ENCODE measurements around the gene IFNL2. TPM values are rescaled to one million over a fixed set of nuclear protein-coding genes. Genes with fewer than 3 reads are reported as not detected.
"Not testable (repeated sequence)": the region's sequence is repeated elsewhere in the genome, so short reads cannot be mapped to it uniquely, and the experiment has no call there.

The IFNL2 gene
- total RNA-seq (not detected in 2 replicates), polyA plus RNA-seq (not detected in 2 replicates), polyA minus RNA-seq (ENCODE audit: low replicate concordance) (not detected in 2 replicates)
- polyA plus RNA-seq (2012): not detected in 2 replicates

DNA sequence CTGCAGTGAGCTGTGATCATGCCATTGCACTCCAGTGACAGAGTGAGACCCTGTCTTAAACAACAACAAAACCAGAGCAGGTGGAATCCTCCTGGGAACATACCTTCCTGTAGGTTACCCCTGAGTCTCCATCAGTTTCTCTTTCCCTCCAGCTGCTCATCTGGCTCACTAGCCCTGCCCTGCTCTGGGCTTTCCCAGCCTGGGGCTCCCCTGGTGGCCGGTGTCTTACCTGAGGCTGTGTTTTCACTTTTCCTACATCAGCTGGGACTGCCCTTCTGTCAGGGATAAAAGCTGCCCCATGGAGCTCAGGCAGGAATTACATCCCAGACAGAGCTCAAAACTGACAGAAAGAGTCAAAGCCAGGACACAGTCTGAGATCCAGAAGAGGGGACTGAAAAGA is at the start of gene IFNL2:
Gene IFNL2 (plus strand): TSS at position 312 of the 400 bp plus-strand sequence. CDS start 173 bp downstream, outside the sequence.
- H3K27me3 ChIP-seq (ENCODE audit: control insufficient read depth, insufficient read depth, low read length): peaks cover 30% of the 10 kb centered on the region
- H3K36me3 ChIP-seq (ENCODE audit: control insufficient read depth, insufficient read depth, low read length); H3K9me3 ChIP-seq (ENCODE audit: control insufficient read depth, insufficient read depth, low read depth, low read length); DNase-seq (ENCODE audit: low read depth in 2 of 2); H3K4me3 ChIP-seq (replicated peaks in 1 of 4; ENCODE audit: control extremely low read depth in 1 of 4, insufficient read depth in 1 of 4, low read depth in 3 of 4, low read length in 4 of 4); H3K79me2 ChIP-seq (ENCODE audit: control insufficient read depth, insufficient read depth, low read length); H3K9ac ChIP-seq (ENCODE audit: insufficient read depth, low read length); H2AFZ ChIP-seq (ENCODE audit: low read length); H3K4me1 ChIP-seq (ENCODE audit: control insufficient read depth, extremely low read depth, insufficient read depth, low read length); H3K27ac ChIP-seq (ENCODE audit: insufficient read depth, low read length); H4K20me1 ChIP-seq (ENCODE audit: control insufficient read depth, extremely low read depth, insufficient read depth, low read length); H3K4me2 ChIP-seq (ENCODE audit: extremely low read depth, insufficient read depth, low read length): not testable (repeated sequence)

GRCh38 chr19:39219108-39219507 is 49.1 kb upstream of the IFNL2 start:
- not testable (repeated sequence) for H3K9me3 ChIP-seq (ENCODE audit: control insufficient read depth, insufficient read depth, low read depth, low read length); H3K4me3 ChIP-seq (replicated peaks in 1 of 4; ENCODE audit: control extremely low read depth in 1 of 4, insufficient read depth in 1 of 4, low read depth in 3 of 4, low read length in 4 of 4); H3K27ac ChIP-seq (ENCODE audit: insufficient read depth, low read length); H3K27me3 ChIP-seq (ENCODE audit: control insufficient read depth, insufficient read depth, low read length); H2AFZ ChIP-seq (ENCODE audit: low read length); DNase-seq (ENCODE audit: low read depth in 2 of 2); H3K4me1 ChIP-seq (ENCODE audit: control insufficient read depth, extremely low read depth, insufficient read depth, low read length); H3K9ac ChIP-seq (ENCODE audit: insufficient read depth, low read length); H3K36me3 ChIP-seq (ENCODE audit: control insufficient read depth, insufficient read depth, low read length); H3K79me2 ChIP-seq (ENCODE audit: control insufficient read depth, insufficient read depth, low read length); H3K4me2 ChIP-seq (ENCODE audit: extremely low read depth, insufficient read depth, low read length); H4K20me1 ChIP-seq (ENCODE audit: control insufficient read depth, extremely low read depth, insufficient read depth, low read length)

DNA sequence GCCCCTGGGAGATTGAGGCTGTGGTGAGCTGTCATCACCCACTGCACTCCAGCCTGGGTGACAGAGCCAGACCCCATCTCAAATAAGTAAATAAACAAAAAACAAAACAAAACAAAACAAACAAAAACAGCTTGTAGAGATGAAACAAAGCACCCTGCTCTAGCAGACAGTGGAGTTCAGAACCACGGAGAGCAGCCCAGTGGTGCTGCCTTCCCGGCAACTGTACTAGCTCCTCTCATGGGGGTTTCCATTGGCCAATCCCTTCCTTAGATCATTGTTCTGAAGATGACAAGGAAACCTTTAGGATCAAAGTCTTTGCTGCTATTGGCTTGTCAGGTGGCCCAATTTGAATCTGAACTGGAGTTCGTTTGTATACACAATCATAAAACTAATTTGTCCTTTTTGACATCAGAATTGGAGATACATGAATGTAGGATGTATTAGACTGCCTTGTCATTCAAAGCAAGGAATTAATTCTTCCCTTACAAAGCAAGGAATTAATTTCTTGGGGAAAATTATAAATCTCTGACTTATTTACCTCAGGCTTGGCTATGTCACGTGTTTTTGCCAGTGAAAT is 44.4 kb upstream of the IFNL2 start:
- H2AFZ ChIP-seq (ENCODE audit: low read length): no peak overlapping the region
- no peak overlapping the region for H3K27ac ChIP-seq (ENCODE audit: insufficient read depth, low read length)
- H3K9ac ChIP-seq (ENCODE audit: insufficient read depth, low read length): no peak overlapping the region
- no peaks in the 10 kb centered on the region for H3K79me2 ChIP-seq (ENCODE audit: control insufficient read depth, insufficient read depth, low read length)
- no peak overlapping the region for H3K4me3 ChIP-seq (replicated peaks in 1 of 4; ENCODE audit: control extremely low read depth in 1 of 4, insufficient read depth in 1 of 4, low read depth in 3 of 4, low read length in 4 of 4)
- no peaks in the 10 kb centered on the region for H3K4me1 ChIP-seq (ENCODE audit: control insufficient read depth, extremely low read depth, insufficient read depth, low read length)
- H3K36me3 ChIP-seq (ENCODE audit: control insufficient read depth, insufficient read depth, low read length): no peaks in the 10 kb centered on the region
- no peaks in the 10 kb centered on the region for H3K9me3 ChIP-seq (ENCODE audit: control insufficient read depth, insufficient read depth, low read depth, low read length)
- H3K27me3 ChIP-seq (ENCODE audit: control insufficient read depth, insufficient read depth, low read length): peaks cover 2% of the 10 kb centered on the region
- no peak for TF ChIP-seq EZH2 (IDR thresholded peaks at IDR 0.05; ENCODE audit: low read length, missing control alignments)
- TF ChIP-seq, protein P1, sequence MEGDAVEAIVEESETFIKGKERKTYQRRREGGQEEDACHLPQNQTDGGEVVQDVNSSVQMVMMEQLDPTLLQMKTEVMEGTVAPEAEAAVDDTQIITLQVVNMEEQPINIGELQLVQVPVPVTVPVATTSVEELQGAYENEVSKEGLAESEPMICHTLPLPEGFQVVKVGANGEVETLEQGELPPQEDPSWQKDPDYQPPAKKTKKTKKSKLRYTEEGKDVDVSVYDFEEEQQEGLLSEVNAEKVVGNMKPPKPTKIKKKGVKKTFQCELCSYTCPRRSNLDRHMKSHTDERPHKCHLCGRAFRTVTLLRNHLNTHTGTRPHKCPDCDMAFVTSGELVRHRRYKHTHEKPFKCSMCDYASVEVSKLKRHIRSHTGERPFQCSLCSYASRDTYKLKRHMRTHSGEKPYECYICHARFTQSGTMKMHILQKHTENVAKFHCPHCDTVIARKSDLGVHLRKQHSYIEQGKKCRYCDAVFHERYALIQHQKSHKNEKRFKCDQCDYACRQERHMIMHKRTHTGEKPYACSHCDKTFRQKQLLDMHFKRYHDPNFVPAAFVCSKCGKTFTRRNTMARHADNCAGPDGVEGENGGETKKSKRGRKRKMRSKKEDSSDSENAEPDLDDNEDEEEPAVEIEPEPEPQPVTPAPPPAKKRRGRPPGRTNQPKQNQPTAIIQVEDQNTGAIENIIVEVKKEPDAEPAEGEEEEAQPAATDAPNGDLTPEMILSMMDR (conservative IDR thresholded peaks at IDR 0.05 in 1 of 2, IDR thresholded peaks at IDR 0.05 in 1 of 2; ENCODE audit: low read depth in 1 of 2, low read length in 2 of 2): no peak
- no peaks in the 10 kb centered on the region for H4K20me1 ChIP-seq (ENCODE audit: control insufficient read depth, extremely low read depth, insufficient read depth, low read length)
- DNase-seq (ENCODE audit: low read depth in 2 of 2): peak; percentile 15 to 21
- no peak overlapping the region for H3K4me2 ChIP-seq (ENCODE audit: extremely low read depth, insufficient read depth, low read length)

DNA sequence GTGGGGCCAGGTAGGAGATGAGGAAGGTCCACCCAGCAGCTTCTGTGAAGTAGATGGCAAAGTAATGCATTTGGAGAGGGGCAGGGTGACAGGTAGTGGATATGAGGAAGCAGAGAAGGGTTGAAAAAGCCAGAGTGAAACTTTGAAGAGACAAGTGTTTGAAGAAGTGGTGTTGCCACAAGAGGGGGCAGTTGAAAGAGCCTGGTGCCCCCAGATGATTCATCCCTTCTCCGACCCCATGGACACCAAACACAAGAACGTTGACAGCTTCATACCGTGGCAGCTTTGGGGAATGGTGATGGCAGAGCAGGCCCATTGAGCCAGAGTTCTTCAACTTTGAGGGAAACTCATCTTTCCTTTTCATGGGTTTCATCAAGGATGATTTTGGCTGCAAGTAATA is 43.3 kb upstream of the IFNL2 start:
- Histone ChIP-seq H4K20me1 (ENCODE audit: control insufficient read depth, extremely low read depth, insufficient read depth, low read length) (no peaks in the 10 kb centered on the region), H3K27me3 (ENCODE audit: control insufficient read depth, insufficient read depth, low read length) (peaks cover 2% of the 10 kb centered on the region), H3K36me3 (ENCODE audit: control insufficient read depth, insufficient read depth, low read length) (no peaks in the 10 kb centered on the region), H3K9me3 (ENCODE audit: control insufficient read depth, insufficient read depth, low read depth, low read length) (no peaks in the 10 kb centered on the region), H3K79me2 (ENCODE audit: control insufficient read depth, insufficient read depth, low read length) (no peaks in the 10 kb centered on the region), H3K4me3 (replicated peaks in 1 of 4; ENCODE audit: control extremely low read depth in 1 of 4, insufficient read depth in 1 of 4, low read depth in 3 of 4, low read length in 4 of 4) (no peak overlapping the region), H3K27ac (ENCODE audit: insufficient read depth, low read length) (no peak overlapping the region), H3K4me1 (ENCODE audit: control insufficient read depth, extremely low read depth, insufficient read depth, low read length) (no peaks in the 10 kb centered on the region), H3K4me2 (ENCODE audit: extremely low read depth, insufficient read depth, low read length) (no peak overlapping the region), H2AFZ (ENCODE audit: low read length) (no peak overlapping the region), H3K9ac (ENCODE audit: insufficient read depth, low read length) (no peak overlapping the region)
- no peak for DNase-seq (ENCODE audit: low read depth in 2 of 2)
- TF ChIP-seq, protein P1 (conservative IDR thresholded peaks at IDR 0.05 in 1 of 2, IDR thresholded peaks at IDR 0.05 in 1 of 2; ENCODE audit: low read depth in 1 of 2, low read length in 2 of 2): no peak
- TF ChIP-seq EZH2 (IDR thresholded peaks at IDR 0.05; ENCODE audit: low read length, missing control alignments): no peak
